K562 (cell line): ENCODE results near the gene KRTAP2-1. TPM values are rescaled to one million over a fixed set of nuclear protein-coding genes. Genes with fewer than 3 reads are reported as not detected.

Experiments
- ELF4 ChIP-seq: fragments of 450-650 bp; formaldehyde crosslinking; IDR thresholded peaks from 2 replicates; pipeline ENCODE4 v1.4.0; 2022; ENCODE audit warnings: missing genetic modification characterization
- PML ChIP-seq: IDR thresholded peaks from 2 replicates; pipeline ENCODE4 v1.6.1; 2012; ENCODE audit warnings: low read length, inconsistent platforms
- RBM15 ChIP-seq: fragments of 200-400 bp; formaldehyde crosslinking; IDR thresholded peaks from 2 replicates; pipeline ENCODE4 v1.6.1; 2018; ENCODE audit warnings: mild to moderate bottlenecking, low read length, moderate library complexity; ENCODE audit not compliant: insufficient read depth
- RNF2 ChIP-seq: sonication (generic); IDR thresholded peaks from 2 replicates; pipeline ENCODE4 v1.6.1; 2016
- SRSF1 ChIP-seq: fragments of 200-400 bp; formaldehyde crosslinking; IDR thresholded peaks from 2 replicates; pipeline ENCODE4 v1.6.1; 2017; ENCODE audit warnings: mild to moderate bottlenecking, low read depth, low read length, moderate library complexity
- TAF7 ChIP-seq: fragments of 450-650 bp; IDR thresholded peaks from 2 replicates; pipeline ENCODE4 v1.6.1; 2016; ENCODE audit warnings: missing genetic modification characterization, missing compliant biosample characterization
- TGIF2 ChIP-seq: sonication (generic); formaldehyde crosslinking; IDR thresholded peaks from 2 replicates; pipeline ENCODE4 v1.8.1; 2022; ENCODE audit warnings: mild to moderate bottlenecking, missing genetic modification reagents, moderate library complexity
- ZFPM2 ChIP-seq: fragments of 250-450 bp; sonication (Bioruptor Pico); IDR thresholded peaks from 2 replicates; pipeline ENCODE4 v1.5.1; 2022; ENCODE audit warnings: mild to moderate bottlenecking
- ZNF384 ChIP-seq: IDR thresholded peaks from 2 replicates; pipeline ENCODE4 v1.6.1; 2012; ENCODE audit warnings: low read depth, low read length, improper control_type of control experiment
- polyA plus RNA-seq, 8 experiments: library from polyadenylated mRNA; depleted of rRNA in 4 of 8; stranded (reverse) in 5 of 8; unstranded in 3 of 8; fragments of >200 nt; fragmentation: Nextera tagmentation in 2 of 8; fragmentation: Illumina TruSeq in 1 of 8; extraction: Ambion mirVana in 2 of 8; extraction: Trizol in 1 of 8; gene quantifications; 2 replicates each; pipeline versions ENCODE4 v1.2.1 to v1.2.3, GENCODE V29; 2011 to 2014; ENCODE audit warnings: inconsistent platforms in 1 of 8, missing spikeins in 1 of 8
- total RNA-seq, 7 experiments: library from RNA; depleted of rRNA in 6 of 7; stranded (reverse); fragments of >200 nt in 6 of 7; fragmentation: Illumina TruSeq in 2 of 7; extraction: Trizol in 2 of 7; gene quantifications; 2 replicates each; pipeline versions ENCODE4 v1.2.1 to v1.2.3, GENCODE V29; 2011 to 2021; ENCODE audit warnings: low replicate concordance in 1 of 7
- TF ChIP-seq, protein P1 (sequence below): fragments of 450-650 bp; IDR thresholded peaks from 2 replicates; pipeline ENCODE4 v1.6.1; 2017; ENCODE audit warnings: antibody characterized with exemption, mild to moderate bottlenecking
- TF ChIP-seq, protein P2 (sequence below), 2 experiments: IDR thresholded peaks; 2 replicates each; pipeline ENCODE4 v1.6.1; 2011; ENCODE audit warnings: borderline replicate concordance in 1 of 2, control low read depth in 1 of 2, low read depth in 1 of 2, low read length in 1 of 2, mild to moderate bottlenecking in 1 of 2, mixed read lengths in 1 of 2, moderate library complexity in 1 of 2; ENCODE audit not compliant: insufficient read depth in 1 of 2, insufficient read length in 1 of 2, poor library complexity in 1 of 2, severe bottlenecking in 1 of 2; ENCODE audit errors: extremely low read depth in 1 of 2
- TF ChIP-seq, protein P3 (sequence below): fragments of 200-800 bp; sonication (Bioruptor generic); IDR thresholded peaks from 2 replicates; pipeline ENCODE4 v1.6.1; 2016; ENCODE audit warnings: missing genetic modification characterization, missing compliant biosample characterization
- TF ChIP-seq, protein P4 (sequence below): fragments of 250-450 bp; sonication (Bioruptor Pico); IDR thresholded peaks from 2 replicates; pipeline ENCODE4 v1.5.0; 2021

Gene KRTAP2-1
- total and polyA plus RNA-seq, 9 of the 15 experiments (the other 6 are each of a cell fraction or from before 2014, with no cell fraction given) = not detected

DNA sequence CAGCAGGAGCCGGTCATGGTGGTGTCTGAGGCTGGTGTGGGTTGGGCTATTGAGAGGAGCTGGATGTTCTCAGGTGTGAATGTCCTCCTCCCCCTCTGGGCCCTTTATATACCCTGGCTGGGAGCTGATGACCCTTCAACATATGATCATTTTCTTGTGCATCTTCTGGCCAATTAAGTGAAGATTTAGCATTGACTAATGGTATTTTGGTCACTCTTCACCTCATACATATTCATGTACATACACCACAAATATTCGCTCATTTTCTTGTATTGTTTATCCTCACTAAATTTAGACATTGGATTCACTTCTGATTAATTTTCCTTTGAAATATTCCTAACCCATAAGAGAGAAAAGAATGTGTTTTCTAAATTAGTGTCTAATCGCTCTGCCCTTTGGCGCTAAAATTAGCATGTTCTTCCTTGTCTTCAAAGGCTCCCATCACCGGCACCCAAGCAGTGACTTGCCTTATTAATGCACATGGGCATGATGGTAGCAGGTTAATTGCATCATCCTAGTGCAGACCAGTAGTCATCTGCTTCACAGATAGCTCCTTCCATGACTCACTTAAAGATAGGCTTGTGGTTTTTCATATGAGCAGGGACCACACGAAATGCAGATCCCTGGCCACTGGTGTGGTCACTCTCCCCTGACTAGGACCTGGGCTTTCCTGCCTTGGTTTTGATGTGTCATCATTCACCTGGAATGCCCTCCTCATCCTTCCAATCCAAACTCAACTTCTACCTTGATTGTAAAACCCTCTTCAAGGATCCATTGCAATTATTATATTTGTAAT, 18.9 kb upstream of the KRTAP2-1 start, which contains the start of gene KRTAP2-4 (continued):
- no peak for TF ChIP-seq RBM15
- no peak for TF ChIP-seq PML
- TF ChIP-seq SRSF1 = no peak
- TF ChIP-seq, protein P1, sequence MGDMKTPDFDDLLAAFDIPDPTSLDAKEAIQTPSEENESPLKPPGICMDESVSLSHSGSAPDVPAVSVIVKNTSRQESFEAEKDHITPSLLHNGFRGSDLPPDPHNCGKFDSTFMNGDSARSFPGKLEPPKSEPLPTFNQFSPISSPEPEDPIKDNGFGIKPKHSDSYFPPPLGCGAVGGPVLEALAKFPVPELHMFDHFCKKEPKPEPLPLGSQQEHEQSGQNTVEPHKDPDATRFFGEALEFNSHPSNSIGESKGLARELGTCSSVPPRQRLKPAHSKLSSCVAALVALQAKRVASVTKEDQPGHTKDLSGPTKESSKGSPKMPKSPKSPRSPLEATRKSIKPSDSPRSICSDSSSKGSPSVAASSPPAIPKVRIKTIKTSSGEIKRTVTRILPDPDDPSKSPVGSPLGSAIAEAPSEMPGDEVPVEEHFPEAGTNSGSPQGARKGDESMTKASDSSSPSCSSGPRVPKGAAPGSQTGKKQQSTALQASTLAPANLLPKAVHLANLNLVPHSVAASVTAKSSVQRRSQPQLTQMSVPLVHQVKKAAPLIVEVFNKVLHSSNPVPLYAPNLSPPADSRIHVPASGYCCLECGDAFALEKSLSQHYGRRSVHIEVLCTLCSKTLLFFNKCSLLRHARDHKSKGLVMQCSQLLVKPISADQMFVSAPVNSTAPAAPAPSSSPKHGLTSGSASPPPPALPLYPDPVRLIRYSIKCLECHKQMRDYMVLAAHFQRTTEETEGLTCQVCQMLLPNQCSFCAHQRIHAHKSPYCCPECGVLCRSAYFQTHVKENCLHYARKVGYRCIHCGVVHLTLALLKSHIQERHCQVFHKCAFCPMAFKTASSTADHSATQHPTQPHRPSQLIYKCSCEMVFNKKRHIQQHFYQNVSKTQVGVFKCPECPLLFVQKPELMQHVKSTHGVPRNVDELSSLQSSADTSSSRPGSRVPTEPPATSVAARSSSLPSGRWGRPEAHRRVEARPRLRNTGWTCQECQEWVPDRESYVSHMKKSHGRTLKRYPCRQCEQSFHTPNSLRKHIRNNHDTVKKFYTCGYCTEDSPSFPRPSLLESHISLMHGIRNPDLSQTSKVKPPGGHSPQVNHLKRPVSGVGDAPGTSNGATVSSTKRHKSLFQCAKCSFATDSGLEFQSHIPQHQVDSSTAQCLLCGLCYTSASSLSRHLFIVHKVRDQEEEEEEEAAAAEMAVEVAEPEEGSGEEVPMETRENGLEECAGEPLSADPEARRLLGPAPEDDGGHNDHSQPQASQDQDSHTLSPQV = no peak
- TF ChIP-seq, protein P2, sequence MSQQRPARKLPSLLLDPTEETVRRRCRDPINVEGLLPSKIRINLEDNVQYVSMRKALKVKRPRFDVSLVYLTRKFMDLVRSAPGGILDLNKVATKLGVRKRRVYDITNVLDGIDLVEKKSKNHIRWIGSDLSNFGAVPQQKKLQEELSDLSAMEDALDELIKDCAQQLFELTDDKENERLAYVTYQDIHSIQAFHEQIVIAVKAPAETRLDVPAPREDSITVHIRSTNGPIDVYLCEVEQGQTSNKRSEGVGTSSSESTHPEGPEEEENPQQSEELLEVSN (IDR thresholded peaks at IDR 0.05; ENCODE audit: borderline replicate concordance in 1 of 2, extremely low read depth in 1 of 2, insufficient read depth in 1 of 2, insufficient read length in 1 of 2, low read depth in 1 of 2, low read length in 1 of 2, poor library complexity in 1 of 2, severe bottlenecking in 1 of 2) = no peak
- TF ChIP-seq ELF4 (CRISPR knock-in tag) = no peak
- TF ChIP-seq, protein P3, sequence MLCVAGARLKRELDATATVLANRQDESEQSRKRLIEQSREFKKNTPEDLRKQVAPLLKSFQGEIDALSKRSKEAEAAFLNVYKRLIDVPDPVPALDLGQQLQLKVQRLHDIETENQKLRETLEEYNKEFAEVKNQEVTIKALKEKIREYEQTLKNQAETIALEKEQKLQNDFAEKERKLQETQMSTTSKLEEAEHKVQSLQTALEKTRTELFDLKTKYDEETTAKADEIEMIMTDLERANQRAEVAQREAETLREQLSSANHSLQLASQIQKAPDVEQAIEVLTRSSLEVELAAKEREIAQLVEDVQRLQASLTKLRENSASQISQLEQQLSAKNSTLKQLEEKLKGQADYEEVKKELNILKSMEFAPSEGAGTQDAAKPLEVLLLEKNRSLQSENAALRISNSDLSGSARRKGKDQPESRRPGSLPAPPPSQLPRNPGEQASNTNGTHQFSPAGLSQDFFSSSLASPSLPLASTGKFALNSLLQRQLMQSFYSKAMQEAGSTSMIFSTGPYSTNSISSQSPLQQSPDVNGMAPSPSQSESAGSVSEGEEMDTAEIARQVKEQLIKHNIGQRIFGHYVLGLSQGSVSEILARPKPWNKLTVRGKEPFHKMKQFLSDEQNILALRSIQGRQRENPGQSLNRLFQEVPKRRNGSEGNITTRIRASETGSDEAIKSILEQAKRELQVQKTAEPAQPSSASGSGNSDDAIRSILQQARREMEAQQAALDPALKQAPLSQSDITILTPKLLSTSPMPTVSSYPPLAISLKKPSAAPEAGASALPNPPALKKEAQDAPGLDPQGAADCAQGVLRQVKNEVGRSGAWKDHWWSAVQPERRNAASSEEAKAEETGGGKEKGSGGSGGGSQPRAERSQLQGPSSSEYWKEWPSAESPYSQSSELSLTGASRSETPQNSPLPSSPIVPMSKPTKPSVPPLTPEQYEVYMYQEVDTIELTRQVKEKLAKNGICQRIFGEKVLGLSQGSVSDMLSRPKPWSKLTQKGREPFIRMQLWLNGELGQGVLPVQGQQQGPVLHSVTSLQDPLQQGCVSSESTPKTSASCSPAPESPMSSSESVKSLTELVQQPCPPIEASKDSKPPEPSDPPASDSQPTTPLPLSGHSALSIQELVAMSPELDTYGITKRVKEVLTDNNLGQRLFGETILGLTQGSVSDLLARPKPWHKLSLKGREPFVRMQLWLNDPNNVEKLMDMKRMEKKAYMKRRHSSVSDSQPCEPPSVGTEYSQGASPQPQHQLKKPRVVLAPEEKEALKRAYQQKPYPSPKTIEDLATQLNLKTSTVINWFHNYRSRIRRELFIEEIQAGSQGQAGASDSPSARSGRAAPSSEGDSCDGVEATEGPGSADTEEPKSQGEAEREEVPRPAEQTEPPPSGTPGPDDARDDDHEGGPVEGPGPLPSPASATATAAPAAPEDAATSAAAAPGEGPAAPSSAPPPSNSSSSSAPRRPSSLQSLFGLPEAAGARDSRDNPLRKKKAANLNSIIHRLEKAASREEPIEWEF (CRISPR knock-in tag) = no peak
- no peak for TF ChIP-seq TGIF2
- TF ChIP-seq ZNF384 = no peak
- TF ChIP-seq ZFPM2 (CRISPR knock-in tag) = no peak
- TF ChIP-seq RNF2 = peak; percentile 66; the same call in 1 of the 2 replicates
- no peak for TF ChIP-seq TAF7
- TF ChIP-seq, protein P4, sequence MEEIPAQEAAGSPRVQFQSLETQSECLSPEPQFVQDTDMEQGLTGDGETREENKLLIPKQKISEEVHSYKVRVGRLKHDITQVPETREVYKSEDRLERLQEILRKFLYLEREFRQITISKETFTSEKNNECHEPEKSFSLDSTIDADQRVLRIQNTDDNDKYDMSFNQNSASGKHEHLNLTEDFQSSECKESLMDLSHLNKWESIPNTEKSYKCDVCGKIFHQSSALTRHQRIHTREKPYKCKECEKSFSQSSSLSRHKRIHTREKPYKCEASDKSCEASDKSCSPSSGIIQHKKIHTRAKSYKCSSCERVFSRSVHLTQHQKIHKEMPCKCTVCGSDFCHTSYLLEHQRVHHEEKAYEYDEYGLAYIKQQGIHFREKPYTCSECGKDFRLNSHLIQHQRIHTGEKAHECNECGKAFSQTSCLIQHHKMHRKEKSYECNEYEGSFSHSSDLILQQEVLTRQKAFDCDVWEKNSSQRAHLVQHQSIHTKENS (CRISPR knock-in tag) = no peak
